ENCODE data around the gene LEF1.
A peak's percentile ranks its signal among the peaks of the same experiment; 100 is the strongest.

The LEF1 gene

DNA sequence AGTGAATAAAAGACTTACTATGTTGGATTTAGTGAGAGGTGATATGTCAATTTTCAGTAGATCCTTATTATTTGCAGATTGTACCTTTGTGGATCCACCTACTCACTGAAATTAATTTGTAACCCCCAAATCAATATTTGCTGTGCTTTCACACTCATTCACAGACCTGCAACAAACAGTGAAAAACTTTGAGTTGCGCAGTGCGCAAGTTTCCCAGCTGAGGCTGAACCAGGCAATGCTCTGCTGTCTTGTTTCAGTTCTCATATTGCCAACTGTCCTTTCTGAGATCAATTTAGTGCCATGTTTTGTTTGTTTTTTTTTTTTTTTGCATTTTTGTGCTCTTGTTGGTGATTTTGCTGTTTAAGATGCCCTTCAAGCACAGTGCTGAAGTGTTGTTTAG is 40.8 kb upstream of the LEF1 start:
- H3K4me3 ChIP-seq (replicated peaks in 1 of 2; ENCODE audit: low read depth in 2 of 2, low read length in 2 of 2) = no peak overlapping the region
- DNase-seq (ENCODE audit: low read depth in 2 of 2) = no peak
- TF ChIP-seq, protein P1, sequence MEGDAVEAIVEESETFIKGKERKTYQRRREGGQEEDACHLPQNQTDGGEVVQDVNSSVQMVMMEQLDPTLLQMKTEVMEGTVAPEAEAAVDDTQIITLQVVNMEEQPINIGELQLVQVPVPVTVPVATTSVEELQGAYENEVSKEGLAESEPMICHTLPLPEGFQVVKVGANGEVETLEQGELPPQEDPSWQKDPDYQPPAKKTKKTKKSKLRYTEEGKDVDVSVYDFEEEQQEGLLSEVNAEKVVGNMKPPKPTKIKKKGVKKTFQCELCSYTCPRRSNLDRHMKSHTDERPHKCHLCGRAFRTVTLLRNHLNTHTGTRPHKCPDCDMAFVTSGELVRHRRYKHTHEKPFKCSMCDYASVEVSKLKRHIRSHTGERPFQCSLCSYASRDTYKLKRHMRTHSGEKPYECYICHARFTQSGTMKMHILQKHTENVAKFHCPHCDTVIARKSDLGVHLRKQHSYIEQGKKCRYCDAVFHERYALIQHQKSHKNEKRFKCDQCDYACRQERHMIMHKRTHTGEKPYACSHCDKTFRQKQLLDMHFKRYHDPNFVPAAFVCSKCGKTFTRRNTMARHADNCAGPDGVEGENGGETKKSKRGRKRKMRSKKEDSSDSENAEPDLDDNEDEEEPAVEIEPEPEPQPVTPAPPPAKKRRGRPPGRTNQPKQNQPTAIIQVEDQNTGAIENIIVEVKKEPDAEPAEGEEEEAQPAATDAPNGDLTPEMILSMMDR (IDR thresholded peaks at IDR 0.05; ENCODE audit: low read depth, low read length) = no peak

DNA sequence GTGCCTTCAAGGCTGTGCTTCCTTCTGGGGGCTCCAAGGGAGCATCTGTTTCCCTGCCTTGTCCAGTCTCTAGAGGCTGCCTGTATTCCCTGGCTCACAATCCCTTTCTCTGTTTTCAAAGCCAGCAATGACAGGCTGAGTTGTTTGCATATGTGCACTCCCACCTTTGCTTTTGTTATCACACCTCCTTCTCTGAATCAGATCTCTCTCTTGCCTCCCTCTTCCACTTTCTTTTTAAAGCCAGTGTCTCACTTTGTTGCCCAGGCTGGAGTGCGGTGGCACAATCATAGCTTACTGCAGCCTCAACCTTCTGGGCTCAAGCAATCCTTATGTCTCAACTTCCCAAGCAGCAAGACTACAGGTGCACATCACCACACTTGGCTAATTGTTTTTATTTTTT is 37.1 kb upstream of the LEF1 start:
- TF ChIP-seq, protein P1 (IDR thresholded peaks at IDR 0.05; ENCODE audit: low read depth, low read length) = no peak
- H3K4me3 ChIP-seq (replicated peaks in 1 of 2; ENCODE audit: low read depth in 2 of 2, low read length in 2 of 2) = no peak overlapping the region
- no peak for DNase-seq (ENCODE audit: low read depth in 2 of 2)

DNA sequence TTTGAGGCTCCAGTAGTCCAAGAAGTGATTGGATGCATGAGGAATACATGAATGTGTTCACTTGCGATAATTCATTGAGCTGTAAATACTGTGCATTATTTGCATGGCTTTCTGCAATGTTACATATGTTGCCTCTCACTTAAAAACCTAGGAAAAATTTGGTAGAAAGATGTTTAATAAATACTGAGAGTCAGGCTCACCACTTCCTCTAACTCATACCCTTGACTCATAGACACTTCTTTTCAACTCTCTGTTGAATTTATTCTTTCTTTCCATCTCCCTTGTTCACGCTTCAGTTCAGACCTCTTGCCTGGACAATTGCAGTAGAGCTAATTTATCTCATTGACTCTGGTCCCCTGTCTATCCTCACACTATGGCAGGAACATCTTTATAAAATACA is 35.8 kb upstream of the LEF1 start:
- TF ChIP-seq, protein P1 (IDR thresholded peaks at IDR 0.05; ENCODE audit: low read depth, low read length) = no peak
- H3K4me3 ChIP-seq (replicated peaks in 1 of 2; ENCODE audit: low read depth in 2 of 2, low read length in 2 of 2) = no peak overlapping the region
- DNase-seq (ENCODE audit: low read depth in 2 of 2) = no peak

DNA sequence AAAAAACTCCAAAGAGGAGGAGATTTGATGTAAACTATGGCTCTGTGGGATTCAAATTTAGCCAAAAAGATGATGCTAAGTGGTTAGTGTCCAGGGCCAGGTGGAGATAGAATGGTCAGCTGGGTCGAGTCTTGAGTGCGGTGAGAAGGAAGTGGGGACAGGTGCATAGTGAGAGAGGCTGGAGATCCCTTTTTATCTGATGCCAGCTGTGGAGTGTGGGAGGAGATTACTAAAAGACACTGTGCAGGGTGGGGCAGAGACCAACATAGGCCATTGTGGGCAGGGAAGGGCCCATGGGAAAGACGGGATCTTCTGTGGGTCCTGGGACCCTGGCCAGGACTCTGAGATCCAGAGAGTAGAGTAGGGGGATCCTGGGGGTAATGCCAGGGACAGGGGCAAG is 34.6 kb upstream of the LEF1 start:
- no peak overlapping the region for H3K4me3 ChIP-seq (replicated peaks in 1 of 2; ENCODE audit: low read depth in 2 of 2, low read length in 2 of 2)
- DNase-seq (ENCODE audit: low read depth in 2 of 2) = no peak
- TF ChIP-seq, protein P1 (IDR thresholded peaks at IDR 0.05; ENCODE audit: low read depth, low read length) = no peak

DNA sequence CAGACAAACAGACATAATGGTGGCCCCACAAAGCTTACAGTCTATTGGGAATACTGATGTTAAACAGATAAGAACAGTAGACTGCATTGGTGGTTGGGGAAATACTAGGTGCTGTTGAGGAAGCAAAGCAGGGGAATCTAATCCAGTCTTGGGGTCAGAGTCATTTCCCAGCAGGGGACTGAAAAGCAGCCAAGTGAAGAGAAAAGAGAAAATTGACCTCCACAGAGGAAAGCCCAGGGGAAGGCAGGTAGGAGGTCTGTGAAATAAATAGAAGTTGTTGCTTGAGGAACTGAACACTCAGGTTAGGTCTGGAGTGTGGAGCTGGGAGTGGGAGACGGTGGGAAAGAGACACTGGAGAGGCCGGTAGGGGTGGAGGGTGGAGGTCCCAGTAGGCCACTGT is 33.0 kb upstream of the LEF1 start:
- TF ChIP-seq, protein P1 (IDR thresholded peaks at IDR 0.05; ENCODE audit: low read depth, low read length) = no peak
- no peak overlapping the region for H3K4me3 ChIP-seq (replicated peaks in 1 of 2; ENCODE audit: low read depth in 2 of 2, low read length in 2 of 2)
- no peak for DNase-seq (ENCODE audit: low read depth in 2 of 2)

DNA sequence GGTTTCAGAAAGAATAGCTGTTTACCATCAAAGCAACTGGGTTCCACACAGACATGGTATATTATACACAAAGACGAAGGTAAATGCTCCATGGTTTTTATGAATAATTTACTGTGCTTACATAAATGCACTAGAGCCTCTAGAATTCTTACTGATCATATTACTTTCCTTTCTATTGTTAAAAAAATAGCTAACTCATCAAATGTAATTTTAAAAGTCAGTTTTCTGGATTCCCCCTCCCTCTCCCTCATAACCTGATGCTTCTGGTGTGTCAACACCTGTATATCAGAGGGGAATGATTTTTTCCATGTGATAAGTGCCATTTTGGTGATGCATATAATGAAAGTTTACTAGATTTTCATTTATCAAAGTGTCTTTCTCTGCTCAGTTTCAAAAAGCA is 31.1 kb upstream of the LEF1 start:
- no peak for DNase-seq (ENCODE audit: low read depth in 2 of 2)
- TF ChIP-seq, protein P1 (IDR thresholded peaks at IDR 0.05; ENCODE audit: low read depth, low read length) = no peak
- no peak overlapping the region for H3K4me3 ChIP-seq (replicated peaks in 1 of 2; ENCODE audit: low read depth in 2 of 2, low read length in 2 of 2)

DNA sequence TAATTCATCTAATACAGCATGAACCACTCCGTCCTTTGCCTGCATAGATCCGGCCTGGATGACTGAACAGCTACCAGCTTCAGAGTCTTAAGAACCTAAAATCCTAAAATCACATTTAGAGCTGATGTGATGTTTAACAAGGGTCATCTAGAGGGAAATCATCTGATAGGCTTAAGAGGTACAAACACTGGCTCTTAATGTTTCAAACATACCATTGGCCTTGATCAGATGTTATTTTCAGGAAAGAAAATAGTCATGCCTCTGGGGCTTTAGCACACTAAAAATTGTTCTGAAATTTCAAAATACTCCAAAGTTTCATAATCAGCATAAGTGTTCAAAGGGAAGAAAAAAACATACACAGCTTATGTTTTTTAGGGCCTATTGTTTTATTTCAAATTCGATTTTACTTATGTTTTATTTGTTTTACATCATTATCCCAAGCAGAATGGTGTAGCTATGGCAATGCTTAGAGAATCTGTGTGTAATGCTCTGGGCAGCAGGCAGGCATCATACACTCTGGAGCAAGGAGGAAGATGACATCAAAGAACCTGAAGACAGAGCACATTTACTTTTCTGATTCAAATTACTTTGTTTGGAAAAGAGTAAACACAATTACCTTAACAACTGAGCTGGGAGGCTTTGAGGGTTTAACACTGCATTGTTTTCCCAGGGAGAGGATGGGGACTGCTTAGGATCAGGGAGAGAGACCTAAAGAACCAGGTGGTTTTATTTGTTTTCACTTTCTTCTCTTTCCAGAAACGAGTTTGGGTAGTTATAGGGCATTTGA is 25.3 kb upstream of the LEF1 start:
- H3K4me3 ChIP-seq (replicated peaks in 1 of 2; ENCODE audit: low read depth in 2 of 2, low read length in 2 of 2) = no peak overlapping the region
- TF ChIP-seq, protein P1 (IDR thresholded peaks at IDR 0.05; ENCODE audit: low read depth, low read length) = no peak
- DNase-seq (ENCODE audit: low read depth in 2 of 2) = peak in 1 of 2 donors; percentile 35

Measured in cardiac fibroblast (primary cell).